ENCODE results near the gene RHNO1. TPM values are rescaled to one million over a fixed set of nuclear protein-coding genes. Genes with fewer than 3 reads are reported as not detected.
"Not testable (repeated sequence)": the region's sequence is repeated elsewhere in the genome, so short reads cannot be mapped to it uniquely, and the experiment has no call there.

RHNO1 gene
- total RNA-seq, 1 donor from 2014 or later = 19.5 TPM

GRCh38 chr12:2858334-2858733, 18.7 kb upstream of the RHNO1 start:
- no peak for DNase-seq (ENCODE audit: low read depth, low spot score)

GRCh38 chr12:2858944-2859421, 18.0 kb upstream of the RHNO1 start:
- DNase-seq (ENCODE audit: low read depth, low spot score) = no peak

- no peak for DNase-seq (ENCODE audit: low read depth, low spot score)
Observed at GRCh38 chr12:2860170-2860569, 16.9 kb upstream of the RHNO1 start.

DNA sequence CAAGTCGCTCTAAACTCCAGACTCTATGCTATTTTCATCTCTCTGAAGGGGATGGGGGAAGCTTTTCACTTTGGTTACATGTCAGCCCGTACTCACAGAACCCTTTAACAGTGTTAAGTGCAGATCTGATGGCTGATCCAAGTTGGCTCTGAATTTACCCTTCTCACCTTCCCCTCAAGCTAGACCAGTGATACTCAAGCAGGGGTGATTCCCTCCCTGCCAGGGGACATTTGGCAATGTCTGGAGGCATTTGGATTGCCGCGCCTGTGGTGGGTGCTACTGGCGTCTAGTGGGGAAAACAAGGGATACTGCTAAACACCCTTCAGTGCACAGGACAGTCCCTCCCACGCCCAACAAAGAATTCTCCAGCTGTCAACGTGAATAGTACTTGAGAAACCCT, 14.1 kb upstream of the RHNO1 start:
- DNase-seq (ENCODE audit: low read depth, low spot score) = no peak

GRCh38 chr12:2863402-2863801, 13.6 kb upstream of the RHNO1 start:
- not testable (repeated sequence) for DNase-seq (ENCODE audit: low read depth, low spot score)

GRCh38 chr12:2864198-2864597, 12.8 kb upstream of the RHNO1 start:
- DNase-seq (ENCODE audit: low read depth, low spot score) = no peak

GRCh38 chr12:2868986-2869632, 7.9 kb upstream of the RHNO1 start:
- not testable (repeated sequence) for DNase-seq (ENCODE audit: low read depth, low spot score)

DNA sequence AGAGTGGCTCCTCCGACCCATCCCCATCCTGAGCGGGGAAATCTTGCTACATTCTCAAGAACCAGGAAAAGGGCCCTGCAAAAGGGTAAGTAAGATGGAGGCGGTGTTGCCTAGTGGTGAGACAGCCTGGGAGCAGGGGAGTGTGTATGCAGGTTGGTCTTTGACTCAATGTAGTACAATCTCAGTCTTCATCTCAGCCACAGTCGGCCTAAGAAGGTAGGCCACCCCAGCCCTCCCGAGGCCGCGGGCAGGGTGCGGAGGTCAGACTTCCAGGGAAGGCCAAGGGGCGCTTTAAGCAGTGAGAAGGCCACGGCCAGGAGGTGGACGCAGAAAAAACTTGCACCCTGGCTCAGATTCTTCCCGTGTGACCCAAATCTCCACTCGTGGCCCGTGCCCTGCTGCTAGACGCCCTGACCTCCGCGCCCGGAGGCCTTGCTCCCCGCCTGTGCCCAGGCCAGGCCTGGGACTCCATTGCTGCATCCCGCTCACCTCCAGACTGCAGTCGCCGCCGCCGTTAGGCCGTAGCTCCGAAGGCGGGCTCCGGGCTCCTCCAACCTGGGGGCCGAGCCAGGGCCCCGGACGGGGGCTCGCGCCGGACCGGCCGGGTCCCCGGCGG, 484 bp upstream of the RHNO1 start:
- no peak for DNase-seq (ENCODE audit: low read depth, low spot score)

DNA sequence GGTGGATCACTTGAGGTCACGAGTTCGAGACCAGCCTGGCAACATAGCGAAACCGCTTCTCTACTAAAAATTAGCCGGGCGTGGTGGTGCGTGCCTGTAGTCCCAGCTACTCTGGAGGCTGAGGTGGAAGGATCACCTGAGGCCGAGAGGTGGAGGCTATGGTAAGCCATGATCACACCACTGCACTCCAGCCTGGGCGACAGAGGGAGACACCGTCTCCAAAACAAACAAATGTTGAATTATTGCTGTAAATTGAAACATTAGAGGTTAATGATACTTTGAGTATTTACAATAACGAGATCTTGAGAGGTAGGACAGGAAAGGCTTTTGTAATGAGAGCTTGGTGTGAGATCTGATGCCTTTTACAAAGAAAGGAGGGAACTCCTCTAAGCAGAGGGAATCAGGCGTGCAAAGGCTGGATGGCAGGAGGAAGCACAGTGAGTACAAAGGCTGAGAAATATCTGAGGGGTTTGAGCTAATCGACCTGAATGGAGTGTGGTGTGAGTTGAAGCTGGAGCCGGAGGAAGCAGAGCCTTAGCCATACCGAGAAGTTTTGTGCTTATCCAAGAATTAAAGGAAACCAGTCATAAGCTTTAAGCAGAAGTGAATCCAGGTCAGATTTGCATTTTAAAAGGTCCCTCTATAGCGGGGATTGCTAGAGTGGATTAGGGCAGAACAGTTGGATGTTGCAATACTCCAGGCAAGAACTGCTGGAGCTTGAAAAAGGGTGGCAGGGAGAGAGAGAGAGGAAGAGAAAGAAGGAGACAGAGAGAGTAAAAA, 1.1 kb downstream of the RHNO1 start:
- DNase-seq (ENCODE audit: low read depth, low spot score) = no peak

GRCh38 chr12:2879853-2880252, 2.8 kb downstream of the RHNO1 start:
- DNase-seq (ENCODE audit: low read depth, low spot score) = no peak

DNA sequence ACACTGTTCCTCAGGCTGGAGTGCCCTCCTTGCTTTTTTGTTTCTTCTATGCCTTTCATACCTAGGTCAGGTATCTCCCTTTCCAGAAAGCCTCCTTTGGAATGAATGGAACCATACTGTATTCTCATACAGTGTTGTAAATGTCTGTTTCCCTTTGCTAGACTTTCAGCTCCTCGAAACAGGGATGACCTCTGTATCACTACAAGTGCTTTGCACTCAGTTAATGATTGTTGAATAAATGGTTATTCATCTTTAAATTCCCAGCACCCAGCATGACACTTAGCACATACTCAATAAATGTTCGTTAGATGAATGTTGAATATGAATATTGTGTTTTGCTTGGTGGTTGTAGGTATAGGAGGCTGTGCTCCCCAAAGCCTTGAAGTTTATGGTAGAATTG, 7.8 kb downstream of the RHNO1 start:
- DNase-seq (ENCODE audit: low read depth, low spot score) = no peak

- no peak for DNase-seq (ENCODE audit: low read depth, low spot score)
Observed at GRCh38 chr12:2886768-2887450, 9.9 kb downstream of the RHNO1 start.

GRCh38 chr12:2890001-2890387, 13.0 kb downstream of the RHNO1 start:
- DNase-seq (ENCODE audit: low read depth, low spot score) = no peak

- DNase-seq (ENCODE audit: low read depth, low spot score) = peak; percentile 92
Observed at GRCh38 chr12:2890388-2891239, 13.6 kb downstream of the RHNO1 start, which contains the start of gene TULP3. TSS of gene TULP3 (plus strand) at chr12:2890891. CDS start at chr12:2890948, 57 bp downstream.

DNA sequence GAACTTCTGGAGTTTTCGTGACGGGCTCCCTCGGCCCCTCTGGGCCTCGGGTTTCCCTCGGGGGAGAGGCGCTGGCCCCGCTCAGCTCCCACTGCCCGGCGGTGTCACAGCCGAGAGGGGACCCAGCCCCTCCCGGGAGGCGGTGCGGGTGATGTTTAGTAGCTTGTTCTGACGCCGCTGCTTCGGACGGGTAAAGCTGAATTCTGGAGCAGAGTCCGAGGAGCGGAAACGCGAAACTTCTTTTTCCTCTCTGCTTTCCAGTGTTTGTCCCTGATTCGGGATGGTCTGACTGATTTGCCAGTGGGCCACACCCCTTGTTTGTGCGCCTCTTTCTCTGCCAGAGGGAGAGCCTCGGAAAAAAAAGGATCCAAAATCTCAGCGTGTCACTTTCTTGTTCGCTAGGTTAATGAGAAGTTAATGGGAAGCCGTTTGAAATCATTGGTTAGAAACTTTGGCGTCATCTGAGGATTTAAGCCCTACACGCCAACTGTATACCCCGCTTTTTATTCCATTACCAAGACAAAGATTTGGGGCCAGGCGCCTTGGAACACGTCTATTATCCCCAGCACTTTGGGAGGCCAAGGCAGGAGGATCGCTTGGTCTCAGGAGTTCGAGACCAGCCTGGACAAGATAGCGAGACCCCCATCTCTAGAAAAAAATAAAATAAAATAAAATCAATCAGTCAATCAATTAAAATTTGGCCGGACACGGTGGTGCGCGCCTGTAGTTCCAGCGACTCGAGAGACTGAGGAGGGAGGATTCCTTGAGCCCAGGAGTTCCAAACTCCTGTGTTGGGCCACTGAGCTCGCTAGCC, 14.4 kb downstream of the RHNO1 start:
- no peak for DNase-seq (ENCODE audit: low read depth, low spot score)

DNA sequence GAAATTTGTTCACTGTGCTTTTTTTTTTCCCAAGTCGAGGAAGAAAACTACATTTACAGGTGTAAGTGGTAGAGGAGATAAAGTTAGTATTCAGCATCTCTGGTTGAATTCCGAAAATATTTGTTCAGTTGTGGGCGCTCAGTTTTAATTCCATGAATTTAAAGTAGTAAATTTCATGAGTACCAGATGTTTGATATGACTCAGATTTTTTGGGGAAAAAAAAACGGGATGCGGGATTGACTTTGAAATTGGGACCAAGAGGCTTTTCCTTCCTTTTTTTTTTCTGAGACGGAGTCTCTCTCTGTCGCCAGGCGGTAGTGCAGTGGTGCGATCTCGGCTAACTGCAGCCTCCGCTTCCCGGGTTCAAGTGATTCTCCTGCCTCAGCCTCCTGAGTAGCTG, 15.2 kb downstream of the RHNO1 start:
- no peak for DNase-seq (ENCODE audit: low read depth, low spot score)

DNA sequence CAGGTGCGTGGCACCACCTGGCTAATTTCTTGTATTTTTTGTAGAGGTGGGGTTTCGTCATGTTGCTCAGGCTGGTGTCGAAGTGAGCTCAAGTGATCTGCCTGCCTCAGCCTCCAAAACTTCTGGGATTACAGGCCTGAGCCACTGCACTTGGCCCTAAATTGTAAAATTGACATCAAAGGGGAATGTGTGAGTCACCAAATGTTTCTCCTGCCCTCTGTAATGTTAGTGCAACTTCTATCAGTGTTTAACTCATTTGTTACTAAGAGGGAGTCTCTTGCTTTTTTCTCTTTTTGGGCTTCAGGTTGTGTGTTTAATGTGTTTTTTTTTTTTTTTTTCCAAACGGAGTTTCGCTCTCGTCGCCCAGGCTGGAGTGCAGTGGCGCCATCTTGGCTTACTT, 16.0 kb downstream of the RHNO1 start:
- no peak for DNase-seq (ENCODE audit: low read depth, low spot score)

DNA sequence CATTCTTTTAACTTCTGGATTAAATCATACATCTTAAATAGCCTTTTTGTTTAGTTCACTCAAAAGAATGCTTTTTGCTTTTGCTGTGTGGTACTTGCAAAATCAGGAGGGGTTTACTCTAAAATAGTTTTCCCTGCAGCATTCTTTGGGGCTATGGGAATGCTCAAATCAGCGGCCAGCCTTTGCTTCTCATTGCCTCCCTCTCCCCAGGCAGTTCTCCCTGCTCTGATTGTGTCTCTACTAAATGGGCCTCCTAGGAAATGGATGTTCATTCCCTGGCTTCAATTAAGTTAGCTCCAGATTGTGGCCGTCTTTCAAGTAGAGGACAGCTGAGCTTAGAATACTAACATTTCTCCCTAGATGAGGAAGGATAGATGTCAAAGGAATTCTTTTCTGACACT, 18.0 kb downstream of the RHNO1 start:
- no peak for DNase-seq (ENCODE audit: low read depth, low spot score)

GRCh38 chr12:2895511-2895910, 18.5 kb downstream of the RHNO1 start:
- DNase-seq (ENCODE audit: low read depth, low spot score) = no peak

DNA sequence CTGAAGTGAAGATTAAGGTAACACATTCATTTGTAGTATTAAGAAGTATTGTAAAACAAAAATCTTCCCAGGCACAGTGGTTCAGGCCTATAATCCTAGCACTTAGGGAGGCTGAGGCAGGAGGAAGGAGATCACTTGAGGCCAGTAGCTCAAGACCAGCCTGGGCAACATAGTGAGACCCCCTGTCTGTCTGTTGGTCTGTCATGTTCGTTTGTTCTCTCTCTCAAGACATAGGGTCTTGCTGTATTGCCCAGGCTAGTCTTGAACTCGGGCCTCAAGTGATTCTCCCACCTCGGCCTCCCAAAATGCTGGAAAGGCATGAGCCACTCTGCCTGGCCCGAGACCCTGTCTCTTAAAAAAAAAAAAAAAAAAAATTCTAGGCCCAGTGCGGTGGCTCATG, 20.4 kb downstream of the RHNO1 start:
- no peak for DNase-seq (ENCODE audit: low read depth, low spot score)
